ENCODE data around the gene BCL2L11. TPM values are rescaled to one million over a fixed set of nuclear protein-coding genes. Genes with fewer than 3 reads are reported as not detected.

Gene BCL2L11
- total RNA-seq, 1 donor from 2014 or later = 9.5 TPM

DNA sequence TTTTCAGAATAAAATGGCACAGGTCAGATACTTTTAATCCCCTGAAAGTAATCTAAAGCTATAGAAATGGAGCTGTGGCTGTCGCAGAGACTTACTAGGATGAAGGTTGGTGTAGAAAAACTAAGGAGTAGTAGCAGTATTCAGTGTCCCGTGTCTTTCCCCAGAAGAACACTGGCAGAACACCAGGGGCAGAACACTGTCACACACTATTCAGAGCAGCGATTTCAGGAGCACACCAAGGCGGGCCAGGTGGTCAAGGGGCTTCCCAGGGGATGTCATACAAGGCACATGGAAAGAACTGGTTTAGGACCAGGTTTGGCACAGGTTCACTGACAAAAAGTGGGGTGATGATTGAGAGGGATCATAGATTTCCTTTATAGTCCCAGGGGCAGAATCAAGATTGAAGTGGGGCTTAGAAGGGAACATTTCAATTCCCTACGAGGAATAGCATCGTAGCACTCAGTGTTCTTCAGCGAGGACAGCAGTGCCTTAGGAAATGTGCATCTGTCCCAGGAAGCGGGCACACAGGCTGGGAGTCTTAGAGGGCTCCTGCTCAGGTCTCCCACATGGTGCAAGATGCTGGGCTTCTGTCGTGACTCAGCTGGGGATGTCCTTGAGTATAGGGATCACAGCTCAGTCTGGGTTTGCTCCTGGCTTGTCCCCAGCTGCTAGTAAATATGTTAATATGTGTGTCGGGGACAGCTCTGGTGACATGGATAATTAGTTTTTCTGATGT, 22.6 kb downstream of the BCL2L11 start:
- DNase-seq (ENCODE audit: low read depth in 2 of 2) = no peak

- no peak for DNase-seq (ENCODE audit: low read depth in 2 of 2)
Observed at GRCh38 chr2:111143843-111144198, 23.1 kb downstream of the BCL2L11 start.

GRCh38 chr2:111145103-111145760, 24.5 kb downstream of the BCL2L11 start:
- no peak for DNase-seq (ENCODE audit: low read depth in 2 of 2)

GRCh38 chr2:111145951-111146350, 25.2 kb downstream of the BCL2L11 start:
- DNase-seq (ENCODE audit: low read depth in 2 of 2) = no peak

- peak in 1 of 2 donors; percentile 35 for DNase-seq (ENCODE audit: low read depth in 2 of 2)
Observed at GRCh38 chr2:111148225-111148873, 27.6 kb downstream of the BCL2L11 start.

- peak; percentile 92 to 94 for DNase-seq (ENCODE audit: low read depth in 2 of 2)
Observed at GRCh38 chr2:111148925-111149324, 28.2 kb downstream of the BCL2L11 start.

GRCh38 chr2:111149882-111150455, 29.3 kb downstream of the BCL2L11 start:
- DNase-seq (ENCODE audit: low read depth in 2 of 2) = peak; percentile 52 to 61

- no peak for DNase-seq (ENCODE audit: low read depth in 2 of 2)
Observed at GRCh38 chr2:111154758-111155157, 34.0 kb downstream of the BCL2L11 start.

GRCh38 chr2:111155610-111156009, 34.9 kb downstream of the BCL2L11 start:
- peak in 1 of 2 donors; percentile 24 for DNase-seq (ENCODE audit: low read depth in 2 of 2)

GRCh38 chr2:111156529-111156928, 35.8 kb downstream of the BCL2L11 start:
- DNase-seq (ENCODE audit: low read depth in 2 of 2) = no peak

DNA sequence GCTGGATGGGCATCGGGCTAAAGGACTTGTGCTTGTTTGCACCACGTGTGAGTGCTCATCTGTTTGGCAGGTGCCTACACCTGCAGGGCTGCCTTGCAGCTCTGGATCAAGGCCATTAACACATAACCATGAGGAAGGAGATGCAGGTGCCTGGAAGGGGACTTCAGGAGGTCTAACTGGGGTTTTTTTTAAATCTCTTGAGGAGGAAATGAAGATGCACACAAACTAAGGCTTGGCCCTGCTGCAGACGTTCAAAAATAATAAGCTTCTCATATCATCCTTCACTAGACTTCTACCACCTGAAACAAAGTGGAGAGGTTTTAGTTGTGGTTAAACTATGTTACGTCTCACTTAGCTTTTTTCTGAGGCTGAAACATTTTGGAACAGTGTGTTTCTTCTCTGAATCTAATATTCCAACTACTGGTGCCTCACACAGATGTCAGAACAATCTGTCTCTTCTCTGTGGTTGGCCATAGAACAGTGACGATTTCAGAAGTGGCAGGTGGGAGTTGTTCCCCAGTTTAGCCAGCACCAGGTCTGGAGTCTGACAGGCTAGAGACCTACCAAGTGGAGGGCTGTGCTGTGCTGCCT, 36.5 kb downstream of the BCL2L11 start:
- no peak for DNase-seq (ENCODE audit: low read depth in 2 of 2)

GRCh38 chr2:111157798-111158197, 37.1 kb downstream of the BCL2L11 start:
- DNase-seq (ENCODE audit: low read depth in 2 of 2) = no peak

DNA sequence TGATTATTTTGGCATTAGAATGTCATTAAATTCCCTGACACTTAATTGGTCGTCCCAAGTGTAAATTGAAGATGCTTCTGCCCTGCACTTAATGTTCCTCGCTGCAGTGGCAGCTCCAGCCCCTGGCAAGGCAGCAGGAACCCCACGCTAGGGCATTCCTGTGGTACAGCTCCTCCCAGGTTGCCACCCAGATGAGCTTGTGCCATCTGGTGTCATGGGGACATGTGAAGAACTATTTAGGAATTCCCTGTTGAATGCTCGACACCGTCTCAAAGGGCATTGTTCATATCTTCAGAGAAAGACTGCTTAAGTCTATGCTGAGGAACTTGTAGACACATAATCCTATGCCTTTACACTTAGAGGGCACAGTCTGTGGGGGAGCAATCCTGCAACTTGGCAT, 38.9 kb downstream of the BCL2L11 start:
- DNase-seq (ENCODE audit: low read depth in 2 of 2) = no peak

DNA sequence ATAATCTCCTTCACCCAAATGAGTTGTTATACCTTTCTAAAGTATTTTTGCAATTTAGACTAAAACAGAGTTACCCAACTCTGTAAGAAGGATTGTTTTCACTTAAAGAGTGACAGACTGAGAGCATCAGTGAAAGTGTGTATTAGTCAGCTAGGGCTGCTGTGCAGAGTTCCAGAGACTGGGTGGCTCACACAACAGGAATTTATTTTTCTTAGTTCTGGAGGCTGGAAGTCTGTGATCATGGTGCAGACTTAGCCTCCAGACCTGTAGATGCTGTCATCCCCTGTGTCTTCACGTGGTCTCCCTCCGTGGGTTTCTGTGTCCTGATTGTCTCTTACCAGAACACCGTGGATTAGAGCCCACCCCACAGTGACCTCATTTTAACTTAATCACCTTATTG, 40.0 kb downstream of the BCL2L11 start:
- DNase-seq (ENCODE audit: low read depth in 2 of 2) = peak in 1 of 2 donors; percentile 61

DNA sequence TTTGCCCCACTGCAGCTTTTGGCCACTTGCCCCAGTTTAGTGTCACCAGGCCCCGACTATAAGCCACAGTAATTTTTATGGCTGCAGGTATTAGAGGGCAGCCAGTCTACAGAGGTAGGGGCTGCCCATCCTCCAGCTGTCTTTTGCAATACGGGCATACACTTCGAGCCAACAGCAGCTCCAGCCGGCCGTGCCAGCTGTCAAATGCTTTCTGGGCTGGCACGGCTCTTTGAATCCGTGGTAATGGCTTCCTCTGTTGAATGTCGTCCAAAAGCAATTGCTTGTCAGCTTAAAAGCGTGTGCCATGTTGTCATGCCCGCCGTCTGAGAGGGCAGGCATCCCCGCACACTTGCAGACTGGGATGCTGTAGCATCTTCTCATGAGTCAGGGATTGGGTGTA, 41.3 kb downstream of the BCL2L11 start:
- peak in 1 of 2 donors; percentile 54 for DNase-seq (ENCODE audit: low read depth in 2 of 2)

- DNase-seq (ENCODE audit: low read depth in 2 of 2) = peak; percentile 88 to 97
Observed at GRCh38 chr2:111162718-111163331, 42.1 kb downstream of the BCL2L11 start.

DNA sequence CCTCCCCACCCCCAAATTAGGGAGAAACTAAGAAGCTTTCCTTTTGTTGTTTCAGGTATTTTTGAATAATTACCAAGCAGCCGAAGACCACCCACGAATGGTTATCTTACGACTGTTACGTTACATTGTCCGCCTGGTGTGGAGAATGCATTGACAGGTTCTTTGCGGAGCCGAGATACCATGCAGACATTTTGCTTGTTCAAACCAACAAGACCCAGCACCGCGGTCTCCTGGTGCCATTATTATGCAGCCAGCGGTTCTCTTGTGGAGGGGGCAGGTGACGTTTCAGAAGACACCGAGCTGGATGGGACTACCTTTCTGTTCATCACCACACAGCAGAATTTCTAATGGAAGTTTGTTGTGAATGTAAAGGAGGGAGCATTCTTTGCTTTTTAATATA, 43.4 kb downstream of the BCL2L11 start:
- no peak for DNase-seq (ENCODE audit: low read depth in 2 of 2)

GRCh38 chr2:111165084-111165483, 44.4 kb downstream of the BCL2L11 start:
- DNase-seq (ENCODE audit: low read depth in 2 of 2) = no peak

DNA sequence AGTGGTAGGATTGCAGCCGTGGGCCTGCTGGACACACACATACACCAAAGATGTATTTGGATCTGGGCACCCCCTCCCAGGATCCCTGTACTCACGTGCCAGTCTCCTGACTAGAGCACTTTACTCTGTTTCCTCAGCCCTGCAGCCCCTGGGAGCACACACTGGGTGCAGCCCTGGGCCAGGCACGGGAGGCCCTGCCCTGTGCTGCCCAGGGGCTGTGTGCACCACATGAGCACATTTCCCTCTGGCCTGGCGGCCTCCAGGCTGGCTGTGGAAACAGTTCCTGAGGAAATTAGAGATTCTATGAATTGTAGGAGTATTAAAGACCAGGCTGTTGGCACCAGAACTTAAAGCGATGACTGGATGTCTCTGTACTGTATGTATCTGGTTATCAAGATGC, 45.4 kb downstream of the BCL2L11 start:
- DNase-seq (ENCODE audit: low read depth in 2 of 2) = no peak

- no peak for DNase-seq (ENCODE audit: low read depth in 2 of 2)
Observed at GRCh38 chr2:111167076-111167862, 46.6 kb downstream of the BCL2L11 start.

DNA sequence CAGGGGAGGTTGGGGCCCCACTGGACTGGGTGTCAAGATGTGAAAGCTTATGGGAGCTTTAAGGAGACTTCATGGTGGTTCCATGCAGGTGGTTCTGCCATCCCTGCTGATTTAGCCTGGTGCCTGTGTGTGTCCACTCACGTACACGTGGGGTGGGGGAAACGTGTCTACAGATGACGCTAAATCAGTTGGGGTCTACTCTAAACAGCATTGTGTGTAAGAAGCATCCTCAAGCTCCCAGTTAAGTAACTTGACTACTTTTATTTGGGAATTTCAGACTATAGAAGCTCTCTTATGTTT, 47.1 kb downstream of the BCL2L11 start:
- no peak for DNase-seq (ENCODE audit: low read depth in 2 of 2)
